Stimulated activated CD8-positive, alpha-beta memory T cell treated with anti-CD3 and anti-CD28 coated beads, Interleukin-12 subunit alpha, Interleukin-12 subunit beta, amount 100 ng/mL, for 24 hours (primary cell): ENCODE data around the gene TXLNA.
A peak's percentile ranks its signal among the peaks of the same experiment; 100 is the strongest.

Experiments used
- DNase-seq: peaks from one replicate; pipeline ENCODE4 v3.0.0-alpha.2; 2020; ENCODE audit errors: extremely low read depth

Gene TXLNA

GRCh38 chr1:32208891-32209328 lies 29.4 kb downstream of the TXLNA start, which contains the start of gene DCDC2B:
DCDC2B (plus strand) TSS chr1:32209089; CDS start chr1:32209094, 5 bp downstream.
- no peak for DNase-seq

DNA sequence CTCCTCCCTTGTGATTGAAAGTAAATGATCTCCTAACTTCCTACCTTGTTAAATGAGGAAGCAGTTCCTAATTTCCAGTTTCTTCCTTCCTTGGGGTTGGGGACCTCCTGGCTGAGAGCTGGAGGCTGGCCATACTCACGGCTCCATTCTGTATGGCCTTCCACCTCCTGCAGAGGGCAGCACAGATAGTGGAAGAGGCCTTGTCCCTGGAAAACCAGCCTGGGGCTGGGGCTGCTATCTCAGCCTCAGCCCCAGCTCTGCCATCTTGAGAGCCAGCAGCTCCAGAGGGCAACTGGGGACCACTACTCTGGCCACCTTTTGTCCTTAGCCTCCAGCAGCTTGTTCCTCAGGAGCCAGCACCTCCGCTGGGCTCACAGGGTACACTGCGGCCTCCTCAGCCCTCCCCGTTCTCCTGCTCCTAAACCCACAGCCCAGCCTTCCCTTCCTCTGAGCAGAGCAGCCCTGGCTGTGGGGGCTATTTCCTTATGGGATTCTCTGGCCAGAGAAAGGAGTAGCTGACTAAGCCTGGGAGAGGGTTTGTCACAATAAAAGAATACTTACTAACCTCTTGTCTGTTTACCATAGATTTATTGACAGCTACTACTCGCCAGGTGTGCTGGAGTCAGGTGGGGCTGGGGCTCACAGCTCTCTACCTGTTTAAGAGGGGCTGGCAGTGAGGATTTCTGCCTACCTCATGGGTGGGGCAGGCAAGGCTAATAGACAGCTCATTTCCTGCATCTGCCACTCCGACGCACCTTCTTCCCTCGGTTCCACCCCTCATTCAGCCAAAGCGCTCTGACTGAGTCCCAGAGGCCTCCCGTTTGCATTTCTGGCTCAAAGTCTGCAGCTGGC lies 36.4 kb downstream of the TXLNA start:
- DNase-seq, result no peak

GRCh38 chr1:32216566-32216965 lies 37.1 kb downstream of the TXLNA start:
- no peak for DNase-seq

DNA sequence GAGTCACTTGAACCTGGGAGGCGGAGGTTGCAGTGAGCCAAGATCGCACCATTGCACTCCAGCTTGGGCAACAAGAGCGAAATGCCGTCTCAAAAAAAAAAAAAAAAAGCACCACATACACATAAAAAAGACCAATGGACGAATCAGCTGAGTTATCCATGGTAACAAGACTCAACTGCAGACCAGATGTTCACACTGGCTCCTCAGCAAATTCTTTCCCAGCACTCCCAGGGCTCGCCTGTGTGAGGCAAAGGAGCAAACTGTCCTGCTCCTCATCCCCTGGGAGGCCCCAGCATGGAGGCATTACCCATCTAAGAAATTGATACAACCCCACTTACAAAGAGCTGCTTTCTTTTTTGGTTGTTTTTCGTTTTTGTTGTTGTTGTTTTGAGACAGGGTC lies 39.5 kb downstream of the TXLNA start:
- DNase-seq, result no peak

- DNase-seq, result no peak
These were observed 41.5 kb downstream of the TXLNA start for GRCh38 chr1:32220746-32221580.

- no peak for DNase-seq
These were observed 42.1 kb downstream of the TXLNA start for GRCh38 chr1:32221581-32221979.

DNA sequence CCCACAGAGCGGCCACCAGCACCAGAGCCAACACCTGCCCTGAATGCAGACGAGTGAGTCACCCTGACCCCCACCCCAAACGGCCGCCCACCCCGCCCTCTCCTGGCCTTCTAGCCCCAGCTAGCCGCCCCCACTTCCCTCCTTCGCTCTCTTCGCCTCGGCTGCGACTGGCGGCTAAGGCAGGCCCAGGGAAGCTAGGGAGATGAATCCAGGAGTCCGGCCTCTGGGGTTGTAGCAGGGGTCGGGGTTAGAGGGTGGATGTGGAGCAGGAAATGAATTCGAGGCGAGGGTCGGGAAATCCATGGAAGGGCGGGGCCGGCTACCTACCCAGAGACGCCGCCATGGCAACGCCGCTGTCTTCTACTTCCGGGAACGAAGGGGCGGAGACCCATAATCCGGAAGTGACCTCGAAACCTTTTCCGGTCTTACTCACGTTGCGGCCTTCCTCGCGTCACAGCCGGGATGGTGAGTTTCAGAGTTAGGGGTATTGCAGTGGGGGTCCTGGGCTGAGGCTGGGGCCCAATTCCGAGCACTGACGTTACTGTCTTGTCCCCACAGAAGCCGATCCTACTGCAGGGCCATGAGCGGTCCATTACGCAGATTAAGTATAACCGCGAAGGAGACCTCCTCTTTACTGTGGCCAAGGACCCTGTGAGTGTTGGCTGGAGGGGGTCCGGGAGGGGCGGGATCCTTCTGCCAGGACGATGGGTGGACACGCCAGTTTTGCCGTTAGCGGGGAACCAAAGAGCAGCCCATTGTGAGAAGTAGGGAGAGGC lies 42.7 kb downstream of the TXLNA start, which contains the start of the genes EIF3I and TMEM234:
Gene EIF3I, plus strand, starts transcription at position 428 of the 776 bp plus-strand sequence. Its CDS starts 35 bp downstream, at position 463.
Gene TMEM234, minus strand, starts transcription at position 374 of the 776 bp plus-strand sequence. Its CDS starts 31 bp downstream, at position 343.
- DNase-seq, result peak; percentile 78

DNA sequence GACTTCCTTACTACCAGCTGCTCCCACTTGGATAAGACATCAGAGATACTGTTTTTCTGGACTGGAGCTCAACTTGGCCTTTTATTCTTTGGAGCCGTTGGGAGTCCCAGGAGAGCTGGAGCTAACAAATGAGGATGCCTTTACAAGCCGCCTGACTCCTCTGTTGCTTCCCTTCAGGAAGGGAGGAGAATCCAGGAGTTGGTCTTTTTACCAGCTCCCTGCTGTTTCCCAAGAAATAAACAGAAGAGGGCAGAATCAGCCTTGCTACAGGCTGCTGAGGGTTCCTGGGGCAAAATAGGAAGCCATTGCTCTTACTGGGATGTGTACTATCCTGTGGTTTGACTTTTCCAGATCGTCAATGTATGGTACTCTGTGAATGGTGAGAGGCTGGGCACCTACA lies 44.2 kb downstream of the TXLNA start:
- DNase-seq, result no peak

- no peak for DNase-seq
These were observed 44.8 kb downstream of the TXLNA start for GRCh38 chr1:32224285-32224684.

- DNase-seq, result no peak
These were observed 49.3 kb downstream of the TXLNA start for GRCh38 chr1:32228771-32229170.

GRCh38 chr1:32231843-32232432 lies 52.5 kb downstream of the TXLNA start:
- no peak for DNase-seq

DNA sequence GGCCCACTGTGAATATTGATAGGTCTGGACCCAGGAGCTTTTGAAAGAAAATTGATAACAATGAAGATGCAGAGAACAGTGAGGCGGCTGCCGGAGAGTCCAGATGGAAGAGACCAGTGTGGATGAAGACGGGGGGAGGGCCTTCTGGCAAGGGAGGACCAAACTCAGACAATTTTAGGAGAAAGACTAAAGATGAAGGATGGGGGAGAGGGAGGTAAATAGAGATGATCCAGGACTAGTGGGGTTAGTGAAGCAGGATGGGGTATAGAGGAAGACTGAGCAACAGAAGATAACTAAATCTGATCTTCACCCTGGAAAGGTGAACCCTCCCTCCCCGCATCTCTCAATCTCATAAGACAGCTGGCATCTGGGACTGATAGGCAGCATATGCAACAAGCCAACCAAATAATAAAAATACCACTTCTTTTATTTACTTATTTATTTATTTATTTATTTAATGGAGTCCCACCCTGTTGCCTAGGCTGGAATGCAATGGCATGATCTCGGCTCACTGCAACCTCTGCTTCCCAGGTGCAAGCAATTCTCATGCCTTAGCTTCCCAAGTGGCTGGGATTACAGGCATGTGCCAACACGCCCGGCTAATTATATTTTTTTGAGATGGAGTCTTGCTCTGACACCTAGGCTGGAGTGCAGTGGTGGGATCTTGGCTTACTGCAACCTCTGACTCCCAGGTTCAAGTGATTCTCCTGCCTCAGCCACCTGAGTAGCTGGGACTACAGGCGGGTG lies 53.3 kb downstream of the TXLNA start:
- no peak for DNase-seq

GRCh38 chr1:32234792-32235191 lies 55.3 kb downstream of the TXLNA start:
- DNase-seq, result no peak

DNA sequence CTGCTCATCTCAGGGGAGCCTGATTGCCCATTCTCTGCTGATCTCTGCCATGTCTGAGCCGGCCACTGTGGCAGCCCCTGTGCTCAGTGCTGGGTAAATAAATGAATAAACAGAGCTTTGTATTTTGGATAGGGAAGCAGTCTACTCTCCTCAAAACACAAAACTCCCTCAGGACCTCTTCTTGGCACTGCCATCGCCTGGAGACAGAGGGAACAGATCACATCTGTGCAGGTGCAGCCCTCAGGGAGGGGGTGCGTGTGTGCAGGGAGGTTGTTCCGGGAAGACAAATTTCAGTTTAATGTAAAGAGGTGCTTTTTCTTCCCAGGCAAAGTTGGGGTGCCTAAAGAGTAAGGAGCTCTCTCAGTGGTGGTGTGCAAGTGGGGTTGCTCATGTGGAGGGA lies 59.9 kb downstream of the TXLNA start:
- DNase-seq, result no peak

DNA sequence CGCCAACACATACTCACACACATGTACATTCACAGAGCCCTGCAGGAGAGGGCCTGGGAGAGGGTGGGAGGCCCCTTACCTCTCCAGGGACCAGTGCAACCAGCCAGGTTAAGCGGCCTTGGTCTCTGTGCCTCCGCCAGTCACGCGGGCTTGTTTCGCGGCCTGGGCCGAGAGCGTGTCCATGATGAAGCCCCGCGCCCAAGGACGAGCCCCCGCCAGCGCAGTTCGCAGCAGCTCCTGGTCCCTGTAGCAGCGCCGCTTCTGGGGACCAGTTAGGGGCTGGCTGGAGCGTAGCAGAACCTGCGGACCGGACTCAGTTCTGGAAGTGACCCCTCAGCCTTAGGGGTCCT lies 60.3 kb downstream of the TXLNA start:
- DNase-seq, result no peak

- no peak for DNase-seq
These were observed 60.9 kb downstream of the TXLNA start for GRCh38 chr1:32240140-32240951.

DNA sequence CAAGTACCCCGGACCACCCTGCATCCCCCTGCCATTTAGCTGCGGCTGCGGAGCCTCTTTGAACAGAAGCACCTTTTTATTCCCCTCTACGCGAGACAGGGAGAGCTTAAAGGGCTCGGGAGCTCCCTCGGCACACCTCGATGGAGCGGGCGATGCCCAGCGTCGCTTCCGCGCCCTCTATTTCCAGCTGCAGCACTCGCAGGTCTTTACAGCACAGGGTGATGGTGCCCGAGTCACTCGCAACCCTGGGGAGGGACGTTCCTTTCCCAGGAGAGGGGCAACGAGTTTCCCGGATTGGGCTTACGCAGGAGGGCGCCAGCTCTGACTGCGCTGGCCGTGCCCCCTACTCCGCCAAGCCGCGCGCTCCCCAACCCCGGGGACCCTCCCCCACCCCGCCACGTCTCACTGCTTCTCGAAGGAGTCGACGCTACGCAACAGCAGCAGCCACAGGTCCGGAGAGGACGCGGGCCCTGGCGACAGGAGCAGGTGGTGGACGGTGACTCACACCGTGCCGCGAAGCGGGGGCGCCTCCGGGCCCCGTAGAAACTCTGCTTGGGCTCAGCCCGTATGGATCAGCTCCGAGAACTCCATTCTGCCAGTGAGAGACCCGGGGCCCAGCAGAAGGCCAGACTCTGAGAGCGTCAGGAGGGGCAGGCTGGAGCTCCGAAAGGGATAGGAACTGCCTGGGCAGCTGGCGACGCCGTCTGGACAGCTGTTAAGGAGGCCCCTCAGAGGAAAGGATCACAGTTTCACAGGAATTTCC lies 61.7 kb downstream of the TXLNA start:
- DNase-seq, result no peak

DNA sequence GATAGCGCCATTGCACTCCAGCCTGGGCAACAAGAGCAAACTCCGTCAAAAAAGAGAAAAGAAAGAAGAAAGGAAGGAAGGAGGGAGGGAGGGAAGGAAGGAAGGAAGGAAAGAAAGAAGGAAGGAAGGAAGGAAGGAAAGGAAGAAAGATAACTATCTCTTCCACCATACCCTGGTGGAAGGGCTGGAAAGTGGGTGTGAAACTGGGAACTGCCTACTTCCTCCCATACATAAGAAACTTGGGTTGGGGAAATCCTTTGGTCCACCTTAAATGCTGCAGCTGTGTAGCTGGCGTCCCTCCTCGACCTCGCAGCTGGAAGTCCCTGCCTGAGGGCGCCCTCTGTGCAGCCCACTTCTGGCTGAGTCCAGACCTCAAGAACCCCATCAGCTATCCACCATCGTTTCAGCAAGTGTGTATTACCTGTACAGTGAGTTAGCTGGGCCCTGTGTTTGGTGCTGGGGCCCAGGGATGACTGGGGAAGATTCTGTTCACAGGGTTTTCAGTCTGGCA lies 62.9 kb downstream of the TXLNA start:
- DNase-seq, result no peak

GRCh38 chr1:32246888-32247273 lies 67.4 kb downstream of the TXLNA start, which contains the start of gene FAM167B:
FAM167B (plus strand) TSS chr1:32247222; CDS start chr1:32247422, 200 bp downstream.
- DNase-seq, result no peak
